HG03565 (cell line): ENCODE results near the gene PIK3C2G.

Source experiments
- ATAC-seq: cut with Tn5 transposase; IDR thresholded peaks from one replicate; pipeline ENCODE4 v1.9.1; 2021; ENCODE audit warnings: mild to moderate bottlenecking, moderate library complexity; ENCODE audit not compliant: unreplicated experiment

PIK3C2G gene

DNA sequence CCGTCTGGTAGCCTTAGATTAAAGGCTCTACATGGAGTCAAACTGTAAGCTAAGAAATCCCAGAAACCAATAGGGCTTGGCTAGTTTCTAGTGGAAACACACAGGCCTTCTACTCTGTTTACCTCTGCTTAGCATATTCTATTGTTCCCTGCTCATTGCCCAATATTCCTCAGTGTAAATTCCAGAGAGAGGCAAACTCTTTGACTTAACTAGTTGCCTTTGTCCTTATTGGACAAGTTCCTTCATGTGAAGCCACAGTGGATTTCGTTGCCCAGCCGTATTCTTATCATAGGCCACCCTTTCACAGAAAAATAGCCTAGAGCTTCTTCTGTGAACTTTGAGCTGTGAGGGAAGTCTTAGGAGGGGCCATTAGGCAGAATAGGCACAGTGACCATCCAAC, 290.4 kb downstream of the PIK3C2G start:
- ATAC-seq = no peak

DNA sequence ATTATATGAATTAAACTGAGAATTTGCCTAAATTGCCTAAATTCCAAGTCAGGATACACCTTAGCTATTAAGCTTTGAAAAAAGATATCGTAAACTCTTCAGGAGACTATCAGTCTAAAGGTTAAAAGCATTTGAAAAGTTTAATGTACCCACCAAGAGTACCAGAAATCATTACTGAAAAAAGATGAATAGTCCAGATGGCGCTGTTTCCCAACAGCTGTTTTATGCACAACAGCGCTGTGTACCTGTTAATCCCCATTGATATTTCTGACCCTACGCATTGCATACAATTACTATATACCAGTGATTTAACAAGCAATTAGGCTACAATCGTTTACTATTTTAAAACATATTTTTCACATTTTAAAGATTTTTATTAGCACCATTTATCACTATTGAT, 291.5 kb downstream of the PIK3C2G start:
- no peak for ATAC-seq

DNA sequence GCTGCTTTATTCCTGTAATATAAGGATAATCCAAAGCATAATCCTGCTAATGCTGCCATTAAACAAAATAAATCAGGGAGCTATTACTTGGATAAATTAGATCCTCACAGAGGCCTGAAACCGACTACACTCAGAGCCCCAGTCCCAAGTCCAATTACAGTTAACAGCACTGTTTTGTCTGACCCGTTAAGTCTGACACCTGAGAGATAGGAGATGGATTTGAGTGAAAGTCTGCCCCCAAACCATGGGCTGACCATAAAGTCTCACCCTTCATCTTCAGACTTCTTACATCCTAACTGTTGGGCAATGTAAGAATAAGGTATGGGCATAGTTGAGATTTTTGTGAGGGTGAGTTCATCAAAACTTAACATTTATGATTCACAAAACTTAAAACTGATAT, 294.8 kb downstream of the PIK3C2G start:
- no peak for ATAC-seq

DNA sequence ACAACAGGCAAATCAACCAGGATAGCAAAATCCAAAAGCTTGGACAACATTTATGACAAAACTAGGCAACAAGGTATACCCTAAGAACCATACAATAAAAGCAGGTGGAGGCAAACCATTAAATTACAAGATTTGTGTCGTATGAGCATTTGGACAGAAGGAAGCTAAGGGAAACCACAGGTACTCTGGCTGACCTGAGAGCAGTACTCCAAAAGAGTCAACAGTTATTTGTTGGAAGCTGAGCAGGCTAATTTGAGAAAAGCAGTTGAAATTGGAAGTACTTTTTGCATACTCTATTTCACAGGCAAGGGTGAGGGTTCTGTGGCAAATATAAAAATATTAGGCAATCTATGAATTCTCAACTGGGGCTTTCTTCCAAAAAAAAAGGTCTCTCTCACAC, 297.9 kb downstream of the PIK3C2G start:
- ATAC-seq = no peak

GRCh38 chr12:18562531-18562930, 301.2 kb downstream of the PIK3C2G start:
- ATAC-seq = no peak

- ATAC-seq = no peak
Measured at GRCh38 chr12:18564306-18564705, 303.0 kb downstream of the PIK3C2G start.

DNA sequence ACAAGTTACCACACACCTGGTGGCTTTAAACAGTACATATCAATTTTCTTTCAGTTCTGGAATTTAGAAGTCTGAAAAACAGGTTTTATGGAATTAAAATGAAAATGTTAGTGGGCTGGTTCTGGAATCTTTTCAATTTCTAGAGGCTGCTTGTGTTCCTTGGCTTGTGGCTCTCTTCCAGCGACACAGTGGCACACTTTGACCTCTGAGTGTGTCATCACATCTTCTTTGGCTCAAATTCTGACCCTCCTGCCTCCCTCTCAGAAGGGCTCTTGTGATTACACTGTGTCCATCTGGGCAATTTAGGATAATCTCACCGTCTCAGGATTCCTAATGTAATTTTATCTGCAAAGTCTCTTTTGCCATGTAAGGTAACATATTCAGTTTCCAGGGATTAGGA, 306.5 kb downstream of the PIK3C2G start:
- no peak for ATAC-seq

- no peak for ATAC-seq
Measured at GRCh38 chr12:18570543-18570942, 309.2 kb downstream of the PIK3C2G start.

- ATAC-seq = no peak
Measured at GRCh38 chr12:18576104-18576626, 314.8 kb downstream of the PIK3C2G start.

DNA sequence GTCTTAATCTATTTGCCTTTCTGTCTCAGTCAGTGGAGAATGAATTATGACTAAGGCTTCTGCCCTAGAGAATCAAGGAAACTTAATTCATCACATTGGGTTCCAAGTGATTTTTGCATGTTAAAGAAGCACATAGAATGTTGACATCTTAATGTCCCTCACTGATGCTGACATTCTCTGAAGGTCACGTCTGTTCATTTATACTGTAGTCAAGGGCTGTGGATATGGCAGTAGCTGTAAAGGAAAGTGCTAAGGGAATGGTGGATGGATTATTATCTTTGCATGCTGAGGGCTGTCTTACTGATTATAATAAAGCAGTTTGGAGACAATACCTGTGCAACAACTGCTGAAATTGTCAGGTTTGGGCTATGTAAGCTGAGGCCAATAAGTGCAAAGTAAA, 315.3 kb downstream of the PIK3C2G start:
- no peak for ATAC-seq

DNA sequence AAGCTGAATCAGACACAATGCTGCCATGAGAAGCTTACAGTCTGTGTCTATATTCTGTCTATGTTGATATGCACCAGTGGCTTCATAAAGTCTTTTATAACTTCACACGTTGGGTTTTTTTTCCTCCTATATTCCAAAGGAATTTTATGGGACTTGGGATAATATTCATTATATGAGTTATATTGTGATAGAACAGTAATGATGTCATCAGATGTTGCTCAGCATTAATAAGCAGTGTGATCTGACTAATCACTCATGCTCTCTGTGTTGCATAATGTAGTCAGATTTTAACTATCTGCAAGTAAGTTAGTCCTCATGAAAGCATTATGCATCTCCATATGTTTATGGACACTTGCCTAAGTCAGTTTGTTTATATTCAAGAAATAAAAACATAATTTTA, 316.9 kb downstream of the PIK3C2G start:
- ATAC-seq = no peak

DNA sequence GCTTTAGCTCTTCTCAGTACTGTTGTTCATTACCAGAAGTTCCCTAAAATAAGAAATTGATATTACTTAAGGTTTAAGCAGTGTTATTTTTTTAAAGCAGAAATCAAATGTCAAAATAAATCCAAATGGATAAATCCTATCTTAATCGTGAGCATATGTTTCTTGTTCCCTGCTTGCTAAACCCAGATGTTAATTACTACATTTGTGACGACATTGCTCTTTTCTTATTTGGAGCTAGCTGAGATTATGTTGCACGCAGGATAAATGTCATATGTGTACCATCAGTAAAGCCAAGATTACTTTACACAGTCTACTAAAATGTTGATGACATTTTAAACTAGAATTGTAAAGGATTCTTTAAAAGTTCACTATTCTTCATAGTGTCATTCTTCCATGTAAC, 319.0 kb downstream of the PIK3C2G start:
- no peak for ATAC-seq

DNA sequence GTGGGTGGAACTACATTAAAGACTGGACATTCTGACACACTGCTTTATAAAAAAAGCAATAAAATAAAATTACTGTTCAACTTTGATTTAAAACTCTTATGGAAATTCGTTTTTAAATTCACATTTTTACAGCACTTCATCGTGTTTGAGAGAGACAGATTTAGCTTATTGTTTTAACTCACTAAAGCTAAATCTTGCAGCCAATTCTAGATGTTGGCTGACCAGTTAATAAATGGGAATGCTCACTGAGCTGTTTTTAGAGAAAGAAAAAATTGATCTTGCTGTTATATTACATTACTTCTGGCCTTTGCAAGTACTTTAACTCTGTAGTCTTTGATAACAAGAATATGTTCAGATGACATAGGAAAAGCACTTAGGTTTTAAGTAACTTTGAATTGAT, 319.4 kb downstream of the PIK3C2G start:
- no peak for ATAC-seq

DNA sequence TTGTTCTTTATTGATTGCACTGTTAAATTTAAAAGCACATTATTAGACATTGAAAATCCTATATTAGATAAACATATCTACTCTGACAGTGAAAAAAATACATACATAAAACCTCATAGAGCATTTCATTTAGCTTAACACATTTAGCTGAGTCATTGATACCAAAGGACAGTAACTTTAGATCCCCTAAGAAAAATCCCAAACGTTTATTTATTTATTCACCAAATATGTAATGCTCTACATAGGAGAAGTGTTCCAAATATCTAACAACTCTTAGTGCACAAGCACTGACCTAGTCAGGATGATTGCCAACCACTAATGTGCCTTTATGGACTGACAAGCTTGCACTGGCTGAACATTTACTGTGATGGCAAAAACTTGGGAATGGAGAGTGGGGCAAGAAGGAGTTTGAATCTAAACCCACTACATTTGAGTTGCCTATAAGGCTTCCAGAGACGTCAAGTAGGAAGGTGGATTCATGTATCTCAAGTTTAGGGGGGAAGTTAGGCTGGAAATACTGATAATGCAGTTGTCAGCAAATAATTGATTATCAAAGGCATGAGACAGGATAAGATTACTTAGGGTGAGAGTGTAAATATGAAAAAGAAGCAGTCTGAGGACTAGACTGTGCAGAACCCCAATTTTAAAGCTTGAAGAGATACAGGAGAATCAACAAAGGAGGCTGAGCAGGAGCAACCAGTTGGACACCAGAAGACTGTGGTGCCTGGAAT, 320.1 kb downstream of the PIK3C2G start:
- ATAC-seq = no peak

DNA sequence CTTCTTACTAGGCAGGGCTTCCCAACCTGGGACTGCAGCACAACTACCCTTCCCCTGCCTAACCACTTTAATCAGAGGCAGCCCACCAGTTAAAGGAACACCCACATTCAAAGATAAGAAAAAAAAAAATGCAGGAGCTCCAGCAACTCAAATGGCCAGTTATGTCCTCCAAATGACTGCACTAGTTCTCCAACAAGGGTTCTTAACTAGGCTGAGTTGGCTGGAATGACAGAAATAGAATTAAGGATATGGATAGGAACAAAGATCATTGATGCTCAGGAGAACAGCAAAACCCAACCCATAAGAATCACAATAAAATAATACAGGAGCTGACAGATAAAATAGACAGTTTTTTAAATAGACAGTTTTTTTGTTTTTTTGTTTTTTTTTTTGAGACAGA, 322.3 kb downstream of the PIK3C2G start:
- ATAC-seq = no peak

GRCh38 chr12:18586581-18586980, 325.3 kb downstream of the PIK3C2G start:
- no peak for ATAC-seq

DNA sequence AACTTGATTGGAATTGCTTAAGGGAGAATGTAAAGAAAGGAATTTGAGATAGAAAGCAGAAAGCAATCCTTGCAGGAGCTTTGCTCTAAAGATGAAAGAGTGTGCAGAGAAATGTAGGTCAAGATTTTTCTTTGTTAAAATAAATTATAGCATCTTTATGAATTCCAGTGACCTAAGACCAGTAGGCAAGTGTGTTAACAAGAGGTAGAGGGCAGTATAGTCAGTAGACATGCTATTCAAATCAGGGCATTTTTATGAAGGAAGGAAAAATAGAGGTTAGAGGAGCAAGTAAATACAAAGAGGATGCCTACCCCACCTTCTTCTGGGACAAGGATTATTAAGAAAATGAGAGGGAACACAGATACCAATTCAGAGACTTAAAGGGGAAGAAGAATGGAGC, 328.0 kb downstream of the PIK3C2G start:
- no peak for ATAC-seq

DNA sequence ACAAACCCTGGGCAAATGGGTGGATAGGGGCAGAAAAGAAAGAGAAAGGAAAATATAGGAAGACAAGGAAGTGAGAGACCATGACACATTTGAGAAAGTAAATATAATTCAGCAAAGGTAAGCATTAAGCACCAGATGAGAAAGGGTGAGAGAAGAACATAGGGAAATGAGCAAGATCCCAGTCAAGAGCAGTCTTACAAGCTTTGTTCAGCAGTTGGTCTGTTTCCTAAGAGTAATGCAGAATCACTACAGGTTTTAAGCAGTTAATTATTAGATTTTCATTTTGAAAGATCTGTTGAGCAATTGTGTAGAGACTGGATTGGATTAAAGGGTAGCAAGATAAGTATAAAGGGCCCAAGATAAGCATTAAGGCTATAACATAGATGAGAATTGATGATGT, 330.2 kb downstream of the PIK3C2G start:
- ATAC-seq = no peak

- ATAC-seq = no peak
Measured at GRCh38 chr12:18595412-18595811, 334.1 kb downstream of the PIK3C2G start.

GRCh38 chr12:18601962-18602361, 340.6 kb downstream of the PIK3C2G start:
- ATAC-seq = no peak

- no peak for ATAC-seq
Measured at GRCh38 chr12:18612971-18613370, 351.7 kb downstream of the PIK3C2G start.

- ATAC-seq = no peak
Measured at GRCh38 chr12:18620986-18621385, 359.7 kb downstream of the PIK3C2G start.

GRCh38 chr12:18629445-18629844, 368.1 kb downstream of the PIK3C2G start:
- no peak for ATAC-seq
